ENCODE data around the gene ST3GAL4.
"Not testable (repeated sequence)": the region's sequence is repeated elsewhere in the genome, so short reads cannot be mapped to it uniquely, and the experiment has no call there.

The ST3GAL4 gene

GRCh38 chr11:126347751-126348668 lies 7.5 kb upstream of the ST3GAL4 start:
- no peak for DNase-seq

GRCh38 chr11:126348806-126349582 lies 6.5 kb upstream of the ST3GAL4 start:
- no peak for DNase-seq

- no peak for DNase-seq
Observed at GRCh38 chr11:126350836-126351235, 4.7 kb upstream of the ST3GAL4 start.

GRCh38 chr11:126352163-126352562 lies 3.3 kb upstream of the ST3GAL4 start:
- DNase-seq: no peak

- no peak for DNase-seq
Observed at GRCh38 chr11:126352934-126353801, 2.3 kb upstream of the ST3GAL4 start.

- no peak for DNase-seq
Observed at GRCh38 chr11:126354631-126355323, 709 bp upstream of the ST3GAL4 start.

- no peak for DNase-seq
Observed at GRCh38 chr11:126355926-126356897, 726 bp downstream of the ST3GAL4 start.

GRCh38 chr11:126357055-126357962 lies 1.8 kb downstream of the ST3GAL4 start:
- no peak for DNase-seq

- DNase-seq: no peak
Observed at GRCh38 chr11:126357969-126358762, 2.7 kb downstream of the ST3GAL4 start.

- no peak for DNase-seq
Observed at GRCh38 chr11:126358763-126359160, 3.3 kb downstream of the ST3GAL4 start.

- DNase-seq: no peak
Observed at GRCh38 chr11:126359431-126360048, 4.1 kb downstream of the ST3GAL4 start.

- DNase-seq: no peak
Observed at GRCh38 chr11:126360049-126360446, 4.6 kb downstream of the ST3GAL4 start.

- no peak for DNase-seq
Observed at GRCh38 chr11:126361400-126361799, 5.9 kb downstream of the ST3GAL4 start.

- no peak for DNase-seq
Observed at GRCh38 chr11:126362879-126363655, 7.6 kb downstream of the ST3GAL4 start.

- DNase-seq: no peak
Observed at GRCh38 chr11:126363706-126364248, 8.3 kb downstream of the ST3GAL4 start.

GRCh38 chr11:126364735-126365134 lies 9.2 kb downstream of the ST3GAL4 start:
- DNase-seq: not testable (repeated sequence)

GRCh38 chr11:126365508-126365907 lies 10.0 kb downstream of the ST3GAL4 start:
- not testable (repeated sequence) for DNase-seq

Measured in NCI-H1930 (cell line).